Dermis microvascular lymphatic vessel endothelial cell (primary cell): ENCODE measurements around the gene ILF2. TPM values are rescaled to one million over a fixed set of nuclear protein-coding genes. Genes with fewer than 3 reads are reported as not detected.

Source experiments
- total RNA-seq: library from RNA; depleted of rRNA; stranded (reverse); fragments of >200 nt; gene quantifications from 2 replicates; pipeline ENCODE4 v1.2.1, GENCODE V29; 2014

Gene ILF2
- total RNA-seq, 1 donor from 2014 or later = 206 TPM

Other genes with a start within 250 kb of the ILF2 start
- not detected in 2 replicates for gene S100A7, start 210.3 kb downstream of the ILF2 start, total RNA-seq
- gene S100A6, start 135.0 kb downstream of the ILF2 start, total RNA-seq = 377 and 1,309 TPM in 2 replicates
- gene S100A5, start 130.1 kb downstream of the ILF2 start, total RNA-seq = not detected in 2 replicates
- gene S100A4, start 125.2 kb downstream of the ILF2 start, total RNA-seq = 2.0 and 35.9 TPM in 2 replicates
- 0.38 and 2.3 TPM in 2 replicates for gene S100A3, start 121.7 kb downstream of the ILF2 start, total RNA-seq
- 0.76 and 2.2 TPM in 2 replicates for gene S100A2, start 105.1 kb downstream of the ILF2 start, total RNA-seq
- gene S100A16, start 57.9 kb downstream of the ILF2 start, total RNA-seq = 429 and 594 TPM in 2 replicates
- gene S100A14, start 54.7 kb downstream of the ILF2 start, total RNA-seq = 0.13 and 0.51 TPM in 2 replicates
- 124 and 129 TPM in 2 replicates for gene S100A13, start 43.5 kb downstream of the ILF2 start, total RNA-seq
- gene S100A1, start 42.6 kb downstream of the ILF2 start, total RNA-seq = not detected in 2 replicates
- 20.7 and 23.1 TPM in 2 replicates for gene CHTOP, start 36.9 kb downstream of the ILF2 start, total RNA-seq
- gene SNAPIN, start 12.3 kb downstream of the ILF2 start, total RNA-seq = 54.6 and 55.5 TPM in 2 replicates
- 9.4 and 50.6 TPM in 2 replicates for gene NPR1, start 7.7 kb upstream of the ILF2 start, total RNA-seq
- 16.4 and 20.7 TPM in 2 replicates for gene INTS3, start 57.1 kb upstream of the ILF2 start, total RNA-seq
- gene SLC27A3, start 104.4 kb upstream of the ILF2 start, total RNA-seq = 30.4 and 56.1 TPM in 2 replicates